Caco-2 (cell line): ENCODE data around the gene VWA5B1. TPM values are rescaled to one million over a fixed set of nuclear protein-coding genes. Genes with fewer than 3 reads are reported as not detected.

Experiments
- BruUV-seq: library from RNA; stranded (reverse); fragments of 400-500 nt; replicated peaks from 2 replicates; lab custom pipeline; 2021; lab: Mats Ljungman, UMichigan
- CTCF ChIA-PET: fragments of 300-600 bp; sonication (Branson Sonifier 250); formaldehyde crosslinking; loops from one replicate; lab custom pipeline; 2022; ENCODE audit warnings: antibody characterized with exemption; lab: Charles Lee
- POLR2A ChIA-PET: fragments of 300-600 bp; sonication (Branson Sonifier 250); formaldehyde crosslinking; loops from one replicate; lab custom pipeline; 2022; ENCODE audit warnings: antibody characterized with exemption; lab: Charles Lee
- DNase-seq, 2 experiments: peaks; one replicate each; pipeline versions ENCODE4 v3.0.0 to v3.0.0-alpha.2; 2020 to 2022
- H3K27me3 ChIP-seq: replicated peaks from 2 replicates; pipeline ENCODE4 v1.6.0; 2011; ENCODE audit warnings: low read length; ENCODE audit not compliant: control insufficient read depth, insufficient read depth
- H3K36me3 ChIP-seq: 2 replicates; pipeline ENCODE4 v1.5.1; 2011; ENCODE audit warnings: low read length; ENCODE audit not compliant: control insufficient read depth, insufficient read depth
- H3K4me1 ChIP-seq: fragments of 250-450 bp; sonication (Bioruptor Pico); 2 replicates; pipeline ENCODE4 v1.5.1; 2020; ENCODE audit warnings: mild to moderate bottlenecking
- H3K4me3 ChIP-seq: 2 replicates; pipeline ENCODE4 v1.5.1; 2011; ENCODE audit warnings: low read depth, mild to moderate bottlenecking, control low read depth, low read length
- H3K9me3 ChIP-seq: fragments of 250-450 bp; sonication (Bioruptor Pico); 2 replicates; pipeline ENCODE4 v1.5.1; 2020; ENCODE audit warnings: mild to moderate bottlenecking, moderate library complexity
- H3K27ac Mint-ChIP-seq: one replicate; pipeline ENCODE4 v1.8.0; 2022; ENCODE audit warnings: mixed read lengths; ENCODE audit not compliant: unreplicated experiment
- H3K27me3 Mint-ChIP-seq: one replicate; pipeline ENCODE4 v1.8.0; 2022; ENCODE audit warnings: mixed read lengths; ENCODE audit not compliant: insufficient read depth, unreplicated experiment
- H3K36me3 Mint-ChIP-seq: one replicate; pipeline ENCODE4 v1.8.0; 2022; ENCODE audit warnings: mild to moderate bottlenecking, mixed read lengths; ENCODE audit not compliant: insufficient read depth, unreplicated experiment
- H3K4me1 Mint-ChIP-seq: one replicate; pipeline ENCODE4 v1.8.0; 2022; ENCODE audit warnings: low read depth, mixed read lengths; ENCODE audit not compliant: unreplicated experiment
- H3K4me3 Mint-ChIP-seq: one replicate; pipeline ENCODE4 v1.8.0; 2022; ENCODE audit warnings: mild to moderate bottlenecking, moderate library complexity, mixed read lengths; ENCODE audit not compliant: unreplicated experiment
- H3K9me3 Mint-ChIP-seq: one replicate; pipeline ENCODE4 v1.8.0; 2022; ENCODE audit warnings: mixed read lengths; ENCODE audit not compliant: unreplicated experiment
- intact Hi-C: fragments of 100-400 bp; cut with micrococcal nuclease; formaldehyde crosslinking; loops from one replicate; pipeline ENCODE4 v1.10.0; 2022; ENCODE audit not compliant: unreplicated experiment
- total RNA-seq: library from RNA; stranded (reverse); gene quantifications from 2 replicates; pipeline ENCODE4 v1.2.3, GENCODE V29; 2022
- TF ChIP-seq, protein P1 (sequence below), 2 experiments: fragments of 200-600 bp in 1 of 2; IDR thresholded peaks; 1 replicate in 1 of 2; 2 replicates in 1 of 2; pipeline versions ENCODE4 v1.5.1 to v1.8.0; 2011 to 2022; ENCODE audit warnings: antibody characterized with exemption in 1 of 2, control low read depth in 1 of 2, inconsistent platforms in 1 of 2, low read depth in 1 of 2, low read length in 1 of 2, mild to moderate bottlenecking in 1 of 2, moderate library complexity in 1 of 2; ENCODE audit not compliant: insufficient read depth in 1 of 2, severe bottlenecking in 1 of 2, unreplicated experiment in 1 of 2

Gene VWA5B1
- total RNA-seq, 1 experiment from 2014 or later = not detected

DNA sequence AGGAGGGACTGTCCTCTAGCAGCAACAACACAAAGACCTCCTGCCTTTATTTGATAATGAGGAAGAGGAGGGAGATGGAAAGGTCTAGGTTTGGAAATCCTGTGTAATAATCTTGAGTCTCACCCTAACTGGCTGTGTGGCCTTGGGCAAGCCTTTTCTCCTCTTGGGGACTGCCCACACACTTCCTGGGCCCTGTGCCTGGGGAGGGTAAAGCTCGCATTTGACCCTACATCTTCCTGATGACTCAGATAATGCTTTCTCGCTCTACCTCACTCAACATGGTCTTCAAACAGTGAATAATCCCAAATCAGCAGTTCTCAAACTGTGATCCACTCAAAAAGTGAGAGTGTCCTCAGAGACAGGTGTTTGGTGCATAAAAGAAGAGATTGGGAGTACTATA lies 81.2 kb downstream of the VWA5B1 start:
- TF ChIP-seq, protein P1, sequence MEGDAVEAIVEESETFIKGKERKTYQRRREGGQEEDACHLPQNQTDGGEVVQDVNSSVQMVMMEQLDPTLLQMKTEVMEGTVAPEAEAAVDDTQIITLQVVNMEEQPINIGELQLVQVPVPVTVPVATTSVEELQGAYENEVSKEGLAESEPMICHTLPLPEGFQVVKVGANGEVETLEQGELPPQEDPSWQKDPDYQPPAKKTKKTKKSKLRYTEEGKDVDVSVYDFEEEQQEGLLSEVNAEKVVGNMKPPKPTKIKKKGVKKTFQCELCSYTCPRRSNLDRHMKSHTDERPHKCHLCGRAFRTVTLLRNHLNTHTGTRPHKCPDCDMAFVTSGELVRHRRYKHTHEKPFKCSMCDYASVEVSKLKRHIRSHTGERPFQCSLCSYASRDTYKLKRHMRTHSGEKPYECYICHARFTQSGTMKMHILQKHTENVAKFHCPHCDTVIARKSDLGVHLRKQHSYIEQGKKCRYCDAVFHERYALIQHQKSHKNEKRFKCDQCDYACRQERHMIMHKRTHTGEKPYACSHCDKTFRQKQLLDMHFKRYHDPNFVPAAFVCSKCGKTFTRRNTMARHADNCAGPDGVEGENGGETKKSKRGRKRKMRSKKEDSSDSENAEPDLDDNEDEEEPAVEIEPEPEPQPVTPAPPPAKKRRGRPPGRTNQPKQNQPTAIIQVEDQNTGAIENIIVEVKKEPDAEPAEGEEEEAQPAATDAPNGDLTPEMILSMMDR (IDR thresholded peaks at IDR 0.05; ENCODE audit: insufficient read depth in 1 of 2, low read depth in 1 of 2, low read length in 1 of 2, severe bottlenecking in 1 of 2, unreplicated experiment in 1 of 2) = no peak
- Histone ChIP-seq H3K27me3 (no peaks in the 10 kb centered on the region), H3K4me3 (no peak overlapping the region), H3K9me3 (no peaks in the 10 kb centered on the region), H3K4me1 (no peaks in the 10 kb centered on the region), H3K36me3 (no peaks in the 10 kb centered on the region)
- BruUV-seq = no TSS peak
- Mint-ChIP-seq H3K4me3 (no peak overlapping the region), H3K27me3 (peaks cover 21% of the 10 kb centered on the region), H3K4me1 (peaks cover 9% of the 10 kb centered on the region), H3K36me3 (no peaks in the 10 kb centered on the region), H3K9me3 (no peaks in the 10 kb centered on the region), H3K27ac (no peak overlapping the region)
- intact Hi-C loops = no loop called here
- CTCF ChIA-PET = no interaction called here
- POLR2A ChIA-PET = no interaction called here
- no peak for DNase-seq

- Histone ChIP-seq H3K9me3 (no peaks in the 10 kb centered on the region), H3K4me1 (no peaks in the 10 kb centered on the region), H3K36me3 (no peaks in the 10 kb centered on the region), H3K27me3 (no peaks in the 10 kb centered on the region), H3K4me3 (no peak overlapping the region)
- no peak for DNase-seq
- no peak overlapping the region for H3K4me3 Mint-ChIP-seq
- H3K9me3 Mint-ChIP-seq = no peaks in the 10 kb centered on the region
- TF ChIP-seq, protein P1 (IDR thresholded peaks at IDR 0.05; ENCODE audit: insufficient read depth in 1 of 2, low read depth in 1 of 2, low read length in 1 of 2, severe bottlenecking in 1 of 2, unreplicated experiment in 1 of 2) = no peak
- BruUV-seq = no TSS peak
- POLR2A ChIA-PET = no interaction called here
- H3K4me1 Mint-ChIP-seq = peaks cover 2% of the 10 kb centered on the region
- CTCF ChIA-PET = no interaction called here
- H3K27me3 Mint-ChIP-seq = peaks cover 15% of the 10 kb centered on the region
- H3K27ac Mint-ChIP-seq = no peak overlapping the region
- H3K36me3 Mint-ChIP-seq = no peaks in the 10 kb centered on the region
- intact Hi-C loops = no loop called here
Measured at GRCh38 chr1:20372676-20373075, 82.0 kb downstream of the VWA5B1 start.

GRCh38 chr1:20373286-20373685 lies 82.6 kb downstream of the VWA5B1 start:
- Histone ChIP-seq H3K9me3 (no peaks in the 10 kb centered on the region), H3K27me3 (no peaks in the 10 kb centered on the region), H3K36me3 (no peaks in the 10 kb centered on the region), H3K4me3 (no peak overlapping the region), H3K4me1 (no peaks in the 10 kb centered on the region)
- Mint-ChIP-seq H3K9me3 (no peaks in the 10 kb centered on the region), H3K4me1 (no peaks in the 10 kb centered on the region), H3K27ac (no peak overlapping the region), H3K36me3 (no peaks in the 10 kb centered on the region), H3K4me3 (no peak overlapping the region), H3K27me3 (peaks cover 11% of the 10 kb centered on the region)
- TF ChIP-seq, protein P1 (IDR thresholded peaks at IDR 0.05; ENCODE audit: insufficient read depth in 1 of 2, low read depth in 1 of 2, low read length in 1 of 2, severe bottlenecking in 1 of 2, unreplicated experiment in 1 of 2) = no peak
- POLR2A ChIA-PET = no interaction called here
- BruUV-seq = no TSS peak
- intact Hi-C loops = no loop called here
- CTCF ChIA-PET = interaction anchor here (1.4 kb wide), 1 partner anchor 11 kb away, joined by 3 read pairs; no protein-coding TSS in a partner anchor
- no peak for DNase-seq
